ENCODE measurements around the gene SH3YL1.
"Not testable (repeated sequence)": the region's sequence is repeated elsewhere in the genome, so short reads cannot be mapped to it uniquely, and the experiment has no call there.

SH3YL1 gene

GRCh38 chr2:175880-176820 lies 87.7 kb downstream of the SH3YL1 start:
- no peak for TF ChIP-seq CTCF (IDR thresholded peaks at IDR 0.05; ENCODE audit: insufficient read depth, low read depth, low read length, missing control alignments)
- DNase-seq (ENCODE audit: low read depth), result no peak
- no peak overlapping the region for H3K4me3 ChIP-seq (ENCODE audit: low read depth, low read length)

- DNase-seq (ENCODE audit: low read depth), result no peak
- no peak for TF ChIP-seq CTCF (IDR thresholded peaks at IDR 0.05; ENCODE audit: insufficient read depth, low read depth, low read length, missing control alignments)
- H3K4me3 ChIP-seq (ENCODE audit: low read depth, low read length), result no peak overlapping the region
Observed at GRCh38 chr2:175161-175786, 88.6 kb downstream of the SH3YL1 start.

GRCh38 chr2:172120-172519 lies 91.7 kb downstream of the SH3YL1 start:
- not testable (repeated sequence) for DNase-seq (ENCODE audit: low read depth); H3K4me3 ChIP-seq (ENCODE audit: low read depth, low read length)

- no peak for DNase-seq (ENCODE audit: low read depth)
- TF ChIP-seq CTCF (IDR thresholded peaks at IDR 0.05; ENCODE audit: insufficient read depth, low read depth, low read length, missing control alignments), result no peak
- H3K4me3 ChIP-seq (ENCODE audit: low read depth, low read length), result no peak overlapping the region
Observed at GRCh38 chr2:169741-170140, 94.1 kb downstream of the SH3YL1 start.
